22Rv1 (cell line): ENCODE results near the gene FBH1.

Experiments
- ZFX ChIP-seq: fragments of 450-650 bp; IDR thresholded peaks from 2 replicates; pipeline ENCODE4 v1.6.1; 2017; ENCODE audit warnings: antibody characterized with exemption, borderline replicate concordance
- TF ChIP-seq, protein P1 (sequence below): fragments of 450-650 bp; IDR thresholded peaks from 2 replicates; pipeline ENCODE4 v1.5.1; 2017; ENCODE audit warnings: mild to moderate bottlenecking

DNA sequence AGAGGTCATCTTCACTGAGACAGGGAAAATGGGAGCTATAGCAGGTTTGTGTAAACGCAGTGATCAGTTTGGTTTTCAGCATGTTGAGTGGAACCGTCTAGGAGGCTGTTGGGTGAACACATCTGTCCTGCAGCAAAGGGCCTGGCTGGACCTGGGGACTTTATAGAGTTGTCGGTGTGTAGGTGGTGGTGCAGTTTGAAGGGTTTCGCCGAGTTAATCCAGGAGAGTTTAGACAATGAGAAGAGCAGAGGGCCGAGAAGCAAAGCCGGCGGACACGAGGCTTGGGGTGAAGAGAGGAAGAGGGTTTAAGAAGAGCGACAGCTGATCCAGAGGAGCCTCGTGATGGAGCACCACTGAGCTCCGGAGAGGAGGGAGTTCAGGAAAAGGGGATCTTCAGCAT, 48.2 kb downstream of the FBH1 start:
- TF ChIP-seq, protein P1, sequence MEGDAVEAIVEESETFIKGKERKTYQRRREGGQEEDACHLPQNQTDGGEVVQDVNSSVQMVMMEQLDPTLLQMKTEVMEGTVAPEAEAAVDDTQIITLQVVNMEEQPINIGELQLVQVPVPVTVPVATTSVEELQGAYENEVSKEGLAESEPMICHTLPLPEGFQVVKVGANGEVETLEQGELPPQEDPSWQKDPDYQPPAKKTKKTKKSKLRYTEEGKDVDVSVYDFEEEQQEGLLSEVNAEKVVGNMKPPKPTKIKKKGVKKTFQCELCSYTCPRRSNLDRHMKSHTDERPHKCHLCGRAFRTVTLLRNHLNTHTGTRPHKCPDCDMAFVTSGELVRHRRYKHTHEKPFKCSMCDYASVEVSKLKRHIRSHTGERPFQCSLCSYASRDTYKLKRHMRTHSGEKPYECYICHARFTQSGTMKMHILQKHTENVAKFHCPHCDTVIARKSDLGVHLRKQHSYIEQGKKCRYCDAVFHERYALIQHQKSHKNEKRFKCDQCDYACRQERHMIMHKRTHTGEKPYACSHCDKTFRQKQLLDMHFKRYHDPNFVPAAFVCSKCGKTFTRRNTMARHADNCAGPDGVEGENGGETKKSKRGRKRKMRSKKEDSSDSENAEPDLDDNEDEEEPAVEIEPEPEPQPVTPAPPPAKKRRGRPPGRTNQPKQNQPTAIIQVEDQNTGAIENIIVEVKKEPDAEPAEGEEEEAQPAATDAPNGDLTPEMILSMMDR, result no peak
- no peak for TF ChIP-seq ZFX
